RWPE1 (cell line): ENCODE results near the gene THSD4.

ENCODE experiments used
- CTCF ChIA-PET: fragments of 350-600 bp; sonication (Branson Sonifier 250); formaldehyde crosslinking; extraction: SDS; loops from one replicate; lab custom pipeline; 2021; lab: Yijun Ruan, JAX
- POLR2A ChIA-PET: fragments of 400-600 bp; formaldehyde crosslinking; extraction: SDS; loops from one replicate; lab custom pipeline; 2020; ENCODE audit warnings: antibody characterized with exemption; ENCODE audit not compliant: low non-redundant PET; lab: Yijun Ruan, JAX
- DNase-seq: peaks from one replicate; pipeline ENCODE4 v3.0.0; 2012; ENCODE audit warnings: low spot score
- H3K27ac ChIP-seq: fragments of 450-650 bp; 2 replicates; pipeline ENCODE4 v1.5.1; 2017
- CTCF ChIP-seq: fragments of 450-650 bp; conservative IDR thresholded peaks from 2 replicates; pipeline ENCODE4 v1.5.1; 2017; ENCODE audit warnings: low read depth, mild to moderate bottlenecking

THSD4 gene

GRCh38 chr15:71104636-71105035 lies 10.6 kb upstream of the THSD4 start:
- TF ChIP-seq CTCF, result no peak
- ChIA-PET CTCF (interaction anchor here (0.5 kb wide), 1 partner anchor 425 kb away, joined by 3 read pairs; no protein-coding TSS in a partner anchor), POLR2A (no interaction called here)

GRCh38 chr15:71105444-71105843 lies 9.8 kb upstream of the THSD4 start:
- POLR2A ChIA-PET, result no interaction called here
- no peak overlapping the region for H3K27ac ChIP-seq
- CTCF ChIA-PET, result no interaction called here
- TF ChIP-seq CTCF, result no peak
- no peak for DNase-seq

More at GRCh38 chr15:71104636-71105035, 10.6 kb upstream of the THSD4 start:
- no peak for DNase-seq
- no peak overlapping the region for H3K27ac ChIP-seq

GRCh38 chr15:71106802-71107500 lies 8.3 kb upstream of the THSD4 start:
- ChIA-PET CTCF (interaction anchor here (0.5 to 0.6 kb wide), 2 partner anchors 21 to 70 kb away, joined by 3 read pairs; no protein-coding TSS in a partner anchor), POLR2A (no interaction called here)
- TF ChIP-seq CTCF, result no peak

GRCh38 chr15:71107501-71107815 lies 7.8 kb upstream of the THSD4 start:
- CTCF ChIA-PET, result interaction anchor here (0.5 kb wide), 1 partner anchor 22 kb away, joined by 3 read pairs; no protein-coding TSS in a partner anchor
- POLR2A ChIA-PET, result no interaction called here
- no peak for TF ChIP-seq CTCF
- no peak overlapping the region for H3K27ac ChIP-seq
- no peak for DNase-seq

More at GRCh38 chr15:71106802-71107500, 8.3 kb upstream of the THSD4 start:
- no peak overlapping the region for H3K27ac ChIP-seq
- DNase-seq, result no peak

GRCh38 chr15:71109130-71109529 lies 6.1 kb upstream of the THSD4 start:
- CTCF ChIA-PET, result interaction anchor here (0.6 to 0.7 kb wide), 3 partner anchors 193 to 635 kb away, joined by 3 read pairs; no protein-coding TSS in a partner anchor
- POLR2A ChIA-PET, result no interaction called here

GRCh38 chr15:71109905-71110304 lies 5.4 kb upstream of the THSD4 start:
- ChIA-PET POLR2A (no interaction called here), CTCF (interaction anchor here (0.5 kb wide), 1 partner anchor 185 kb away, joined by 3 read pairs; no protein-coding TSS in a partner anchor)
- TF ChIP-seq CTCF, result no peak
- DNase-seq, result no peak
- H3K27ac ChIP-seq, result no peak overlapping the region

More at GRCh38 chr15:71109130-71109529, 6.1 kb upstream of the THSD4 start:
- DNase-seq, result no peak
- no peak for TF ChIP-seq CTCF
- no peak overlapping the region for H3K27ac ChIP-seq
